GM18526 (cell line): ENCODE measurements around the gene IGSF9B.

Experiments used
- POLR2A ChIP-seq: IDR thresholded peaks from 3 replicates; pipeline ENCODE4 v1.6.1; 2011; ENCODE audit not compliant: insufficient read length; ENCODE audit errors: extremely low read depth

IGSF9B gene

GRCh38 chr11:133860151-133860550 is 96.6 kb downstream of the IGSF9B start:
- TF ChIP-seq POLR2A: no peak
